H1 (cell line): ENCODE results near the gene CCNJ. TPM values are rescaled to one million over a fixed set of nuclear protein-coding genes. Genes with fewer than 3 reads are reported as not detected.

Source experiments
- NRF1 ChIP-seq: IDR thresholded peaks from 2 replicates; pipeline ENCODE4 v1.6.1; 2011; ENCODE audit warnings: mild to moderate bottlenecking, low read depth, low read length, improper control_type of control experiment
- TAF1 ChIP-seq: IDR thresholded peaks from 2 replicates; pipeline ENCODE4 v1.6.1; 2011; ENCODE audit warnings: mild to moderate bottlenecking, low read depth, low read length
- polyA plus RNA-seq, 7 experiments: library from polyadenylated mRNA; depleted of rRNA in 3 of 7; stranded (reverse) in 5 of 7; unstranded in 2 of 7; fragments of >200 nt in 5 of 7; fragments of 200-250 nt in 2 of 7; gene quantifications; 1 replicate in 5 of 7; 2 replicates in 1 of 7; 4 replicates in 1 of 7; pipeline versions ENCODE4 v1.2.1 to v1.2.3, GENCODE V29; 2011 to 2013; ENCODE audit warnings: missing spikeins in 2 of 7, mixed read lengths in 2 of 7
- total RNA-seq: library from RNA; stranded (reverse); fragmentation: NEBNext Ultra II Directional; extraction: Animal tissue kit (Norgen Biotek cat#: 25700); gene quantifications from 2 replicates; pipeline ENCODE4 v1.2.1, GENCODE V29; 2021

CCNJ gene
- total and polyA plus RNA-seq, 2 of the 8 experiments (the other 6 are each of a cell fraction or from before 2014, with no cell fraction given): 31.4 to 34.7 TPM

- TF ChIP-seq TAF1 (no peak), NRF1 (no peak)
Observed at GRCh38 chr10:96025566-96025965, 17.8 kb upstream of the CCNJ start (continued).
